HCT116 (cell line): ENCODE data around the gene SPG7. TPM values are rescaled to one million over a fixed set of nuclear protein-coding genes. Genes with fewer than 3 reads are reported as not detected.

ENCODE experiments used
- ATAC-seq: fragments of 200-7000 bp; cut with Tn5 transposase; 2 replicates; pipeline ENCODE4 v1.9.1; 2020; ENCODE audit warnings: mild to moderate bottlenecking, moderate library complexity
- BruUV-seq: library from RNA; stranded (reverse); fragments of 400-500 nt; replicated peaks from 2 replicates; lab custom pipeline; 2021; lab: Mats Ljungman, UMichigan
- CTCF ChIA-PET: fragments of 300-600 bp; sonication (Branson Sonifier 250); formaldehyde crosslinking; loops from one replicate; lab custom pipeline; 2021; ENCODE audit warnings: antibody characterized with exemption; lab: Charles Lee
- POLR2A ChIA-PET: fragments of 300-600, 350-600 bp; sonication (Branson Sonifier 250); formaldehyde crosslinking; loops from one replicate; lab custom pipeline; 2021; ENCODE audit warnings: antibody characterized with exemption; lab: Charles Lee
- RAD21 ChIA-PET, 2 experiments: fragments of 300-600 bp; sonication (Branson Sonifier 250); formaldehyde crosslinking; loops; one replicate each; lab custom pipeline; 2023; ENCODE audit warnings: low total read pairs in 2 of 2; ENCODE audit not compliant: uncharacterized antibody in 2 of 2, unreplicated experiment in 2 of 2, low non-redundant PET in 1 of 2; lab: Charles Lee
- DNase-seq: peaks from one replicate; pipeline ENCODE4 v3.0.0-alpha.2; 2010; ENCODE audit warnings: low read depth, low spot score
- H2AFZ ChIP-seq: fragments of 200-600 bp; shearing (Covaris generic), sonication (generic); 2 replicates; pipeline ENCODE4 v1.6.1; 2017; ENCODE audit warnings: low read depth, mixed run types, mixed read lengths, antibody characterized with exemption, low read length; ENCODE audit not compliant: poor library complexity, severe bottlenecking
- H3K27ac ChIP-seq: 2 replicates; pipeline ENCODE4 v1.5.1; 2012; ENCODE audit warnings: low read depth, low read length
- H3K27me3 ChIP-seq: fragments of 200-600 bp; sonication (generic); 2 replicates; pipeline ENCODE4 v1.6.1; 2016; ENCODE audit warnings: mixed run types, low read length, mixed read lengths; ENCODE audit not compliant: insufficient read depth
- H3K36me3 ChIP-seq, 2 experiments: fragments of 200-500 bp in 1 of 2; fragments of 200-600 bp in 1 of 2; sonication (Bioruptor generic) in 1 of 2; sonication (generic) in 1 of 2; 2 replicates each; pipeline versions ENCODE4 v1.5.1 to v1.6.1; 2014 to 2016; ENCODE audit warnings: low read length in 2 of 2, inconsistent platforms in 1 of 2, mixed read lengths in 1 of 2, mixed run types in 1 of 2; ENCODE audit not compliant: insufficient read depth in 2 of 2, control insufficient read depth in 1 of 2
- H3K4me1 ChIP-seq, 2 experiments: fragments of 200-600 bp in 1 of 2; sonication (generic) in 1 of 2; 2 replicates each; pipeline versions ENCODE4 v1.5.1 to v1.6.1; 2012 to 2017; ENCODE audit warnings: low read length in 2 of 2, inconsistent platforms in 1 of 2, mild to moderate bottlenecking in 1 of 2, mixed read lengths in 1 of 2, mixed run types in 1 of 2, moderate library complexity in 1 of 2; ENCODE audit not compliant: insufficient read depth in 2 of 2, control insufficient read depth in 1 of 2
- H3K4me2 ChIP-seq: fragments of 200-600 bp; sonication (generic); 2 replicates; pipeline ENCODE4 v1.6.1; 2017; ENCODE audit warnings: mixed run types, low read length, mixed read lengths
- H3K4me3 ChIP-seq, 2 experiments: fragments of 200-600 bp in 1 of 2; sonication (generic) in 1 of 2; replicated peaks in 1 of 2; 2 replicates each; pipeline ENCODE4 v1.5.1; 2011 to 2016; ENCODE audit warnings: low read length in 2 of 2, control low read depth in 1 of 2, low read depth in 1 of 2, mild to moderate bottlenecking in 1 of 2, mixed read lengths in 1 of 2, mixed run types in 1 of 2
- H3K79me2 ChIP-seq: fragments of 200-600 bp; sonication (generic); 2 replicates; pipeline ENCODE4 v1.6.1; 2017; ENCODE audit warnings: mild to moderate bottlenecking, mixed run types, low read length, moderate library complexity, mixed read lengths; ENCODE audit not compliant: insufficient read depth
- H3K9ac ChIP-seq: fragments of 200-600 bp; sonication (generic); 2 replicates; pipeline ENCODE4 v1.6.1; 2016; ENCODE audit warnings: low read length, mixed read lengths
- H3K9me2 ChIP-seq: fragments of 200-600 bp; sonication (generic), shearing (Covaris generic); 2 replicates; pipeline ENCODE4 v1.6.1; 2017; ENCODE audit warnings: mixed run types, mild to moderate bottlenecking, moderate library complexity; ENCODE audit not compliant: insufficient read depth
- H3K9me3 ChIP-seq, 2 experiments: fragments of 200-500 bp in 1 of 2; fragments of 200-600 bp in 1 of 2; sonication (Bioruptor generic) in 1 of 2; sonication (generic) in 1 of 2; 2 replicates each; pipeline ENCODE4 v1.6.1; 2014 to 2017; ENCODE audit warnings: low read length in 2 of 2, mixed read lengths in 2 of 2, inconsistent platforms in 1 of 2, low read depth in 1 of 2, mild to moderate bottlenecking in 1 of 2, mixed run types in 1 of 2, moderate library complexity in 1 of 2; ENCODE audit not compliant: control insufficient read depth in 1 of 2, insufficient read depth in 1 of 2
- H4K20me1 ChIP-seq: fragments of 200-600 bp; sonication (generic), shearing (Covaris generic); 2 replicates; pipeline ENCODE4 v1.6.1; 2017; ENCODE audit warnings: mixed run types, mild to moderate bottlenecking, moderate library complexity; ENCODE audit not compliant: insufficient read depth
- EZH2 ChIP-seq: fragments of 200-600 bp; sonication (generic); IDR thresholded peaks from 2 replicates; pipeline ENCODE4 v1.6.1; 2017; ENCODE audit warnings: antibody characterized with exemption, mixed run types
- SRF ChIP-seq: IDR thresholded peaks from 2 replicates; pipeline ENCODE4 v1.6.1; 2012; ENCODE audit warnings: low read depth
- intact Hi-C: fragments of 100-400 bp; cut with micrococcal nuclease; formaldehyde crosslinking; loops from 2 replicates; pipeline ENCODE4 v1.10.0; 2022
- total RNA-seq: library from RNA; stranded (reverse); gene quantifications from one replicate; pipeline ENCODE4 v1.2.1, GENCODE V29; 2021; ENCODE audit not compliant: unreplicated experiment
- TF ChIP-seq, protein P1 (sequence below): IDR thresholded peaks from 2 replicates; pipeline ENCODE4 v1.6.1; 2012; ENCODE audit warnings: low read depth
- TF ChIP-seq, protein P2 (sequence below): IDR thresholded peaks from 2 replicates; pipeline ENCODE4 v1.6.1; 2012
- TF ChIP-seq, protein P3 (sequence below), 3 experiments: fragments of 200-600 bp in 1 of 3; sonication (generic) in 1 of 3; IDR thresholded peaks in 2 of 3; conservative IDR thresholded peaks in 1 of 3; 2 replicates each; pipeline ENCODE4 v1.5.1; 2012 to 2017; ENCODE audit warnings: low read depth in 2 of 3, low read length in 2 of 3, antibody characterized with exemption in 1 of 3, borderline replicate concordance in 1 of 3, control low read depth in 1 of 3, mild to moderate bottlenecking in 1 of 3, mixed read lengths in 1 of 3, mixed run types in 1 of 3, moderate library complexity in 1 of 3; ENCODE audit not compliant: insufficient read depth in 1 of 3

The SPG7 gene
- total RNA-seq, 1 experiment from 2014 or later, result 116 TPM

DNA sequence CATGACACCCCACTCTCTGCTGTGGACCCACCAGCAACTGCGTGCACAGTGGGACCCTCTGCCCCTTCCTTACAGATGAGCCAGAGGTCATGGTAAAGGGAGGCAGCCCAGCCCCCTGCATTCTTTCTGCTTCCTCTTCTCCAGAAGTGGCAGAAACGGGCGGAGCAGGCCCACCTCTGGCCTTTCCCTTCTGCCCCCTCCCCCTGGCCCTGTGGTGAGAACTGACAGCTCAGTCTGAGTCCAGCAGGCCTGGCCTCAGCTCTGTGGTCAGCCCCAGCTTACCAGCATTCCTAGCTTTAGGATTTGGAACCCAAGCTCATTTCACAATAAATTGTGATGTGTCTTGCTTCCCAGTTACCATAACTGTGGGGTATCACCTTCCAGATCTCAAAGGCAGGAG lies 13.1 kb upstream of the SPG7 start:
- Histone ChIP-seq H3K27me3 (no peaks in the 10 kb centered on the region), H3K36me3 (no peaks in the 10 kb centered on the region), H4K20me1 (no peaks in the 10 kb centered on the region), H3K9me2 (no peaks in the 10 kb centered on the region), H3K4me1 (peaks cover 9 to 35% of the 10 kb centered on the region in 2 experiments), H3K27ac (no peak overlapping the region), H3K79me2 (peaks cover 13% of the 10 kb centered on the region; the same call in 1 of the 2 replicates), H3K9ac (no peak overlapping the region; the same call in 1 of the 2 replicates), H3K9me3 (no peaks in the 10 kb centered on the region), H3K4me2 (peak overlapping the region; percentile 9; the same call in 1 of the 2 replicates), H3K4me3 (no peak overlapping the region), H2AFZ (no peak overlapping the region)
- TF ChIP-seq SRF, result no peak
- no peak for TF ChIP-seq EZH2
- TF ChIP-seq, protein P1, sequence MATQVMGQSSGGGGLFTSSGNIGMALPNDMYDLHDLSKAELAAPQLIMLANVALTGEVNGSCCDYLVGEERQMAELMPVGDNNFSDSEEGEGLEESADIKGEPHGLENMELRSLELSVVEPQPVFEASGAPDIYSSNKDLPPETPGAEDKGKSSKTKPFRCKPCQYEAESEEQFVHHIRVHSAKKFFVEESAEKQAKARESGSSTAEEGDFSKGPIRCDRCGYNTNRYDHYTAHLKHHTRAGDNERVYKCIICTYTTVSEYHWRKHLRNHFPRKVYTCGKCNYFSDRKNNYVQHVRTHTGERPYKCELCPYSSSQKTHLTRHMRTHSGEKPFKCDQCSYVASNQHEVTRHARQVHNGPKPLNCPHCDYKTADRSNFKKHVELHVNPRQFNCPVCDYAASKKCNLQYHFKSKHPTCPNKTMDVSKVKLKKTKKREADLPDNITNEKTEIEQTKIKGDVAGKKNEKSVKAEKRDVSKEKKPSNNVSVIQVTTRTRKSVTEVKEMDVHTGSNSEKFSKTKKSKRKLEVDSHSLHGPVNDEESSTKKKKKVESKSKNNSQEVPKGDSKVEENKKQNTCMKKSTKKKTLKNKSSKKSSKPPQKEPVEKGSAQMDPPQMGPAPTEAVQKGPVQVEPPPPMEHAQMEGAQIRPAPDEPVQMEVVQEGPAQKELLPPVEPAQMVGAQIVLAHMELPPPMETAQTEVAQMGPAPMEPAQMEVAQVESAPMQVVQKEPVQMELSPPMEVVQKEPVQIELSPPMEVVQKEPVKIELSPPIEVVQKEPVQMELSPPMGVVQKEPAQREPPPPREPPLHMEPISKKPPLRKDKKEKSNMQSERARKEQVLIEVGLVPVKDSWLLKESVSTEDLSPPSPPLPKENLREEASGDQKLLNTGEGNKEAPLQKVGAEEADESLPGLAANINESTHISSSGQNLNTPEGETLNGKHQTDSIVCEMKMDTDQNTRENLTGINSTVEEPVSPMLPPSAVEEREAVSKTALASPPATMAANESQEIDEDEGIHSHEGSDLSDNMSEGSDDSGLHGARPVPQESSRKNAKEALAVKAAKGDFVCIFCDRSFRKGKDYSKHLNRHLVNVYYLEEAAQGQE, result no peak
- TF ChIP-seq, protein P2, sequence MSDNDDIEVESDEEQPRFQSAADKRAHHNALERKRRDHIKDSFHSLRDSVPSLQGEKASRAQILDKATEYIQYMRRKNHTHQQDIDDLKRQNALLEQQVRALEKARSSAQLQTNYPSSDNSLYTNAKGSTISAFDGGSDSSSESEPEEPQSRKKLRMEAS, result no peak
- TF ChIP-seq, protein P3, sequence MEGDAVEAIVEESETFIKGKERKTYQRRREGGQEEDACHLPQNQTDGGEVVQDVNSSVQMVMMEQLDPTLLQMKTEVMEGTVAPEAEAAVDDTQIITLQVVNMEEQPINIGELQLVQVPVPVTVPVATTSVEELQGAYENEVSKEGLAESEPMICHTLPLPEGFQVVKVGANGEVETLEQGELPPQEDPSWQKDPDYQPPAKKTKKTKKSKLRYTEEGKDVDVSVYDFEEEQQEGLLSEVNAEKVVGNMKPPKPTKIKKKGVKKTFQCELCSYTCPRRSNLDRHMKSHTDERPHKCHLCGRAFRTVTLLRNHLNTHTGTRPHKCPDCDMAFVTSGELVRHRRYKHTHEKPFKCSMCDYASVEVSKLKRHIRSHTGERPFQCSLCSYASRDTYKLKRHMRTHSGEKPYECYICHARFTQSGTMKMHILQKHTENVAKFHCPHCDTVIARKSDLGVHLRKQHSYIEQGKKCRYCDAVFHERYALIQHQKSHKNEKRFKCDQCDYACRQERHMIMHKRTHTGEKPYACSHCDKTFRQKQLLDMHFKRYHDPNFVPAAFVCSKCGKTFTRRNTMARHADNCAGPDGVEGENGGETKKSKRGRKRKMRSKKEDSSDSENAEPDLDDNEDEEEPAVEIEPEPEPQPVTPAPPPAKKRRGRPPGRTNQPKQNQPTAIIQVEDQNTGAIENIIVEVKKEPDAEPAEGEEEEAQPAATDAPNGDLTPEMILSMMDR (IDR thresholded peaks at IDR 0.05 in 2 of 3, conservative IDR thresholded peaks at IDR 0.05 in 1 of 3; ENCODE audit: borderline replicate concordance in 1 of 3, insufficient read depth in 1 of 3, low read depth in 2 of 3, low read length in 2 of 3), result 0 out of 6 replicates have a peak, but pooled peaks of 1 of the 3 experiments have one; percentile 17
- RAD21 ChIA-PET, result no interaction called here
- POLR2A ChIA-PET, result interaction anchor here (1.3 to 1.6 kb wide), 2 partner anchors 11 to 64 kb away, joined by 4 to 5 read pairs; no protein-coding TSS in a partner anchor
- no TSS peak for BruUV-seq
- DNase-seq (no peak), ATAC-seq (no peak)
- CTCF ChIA-PET, result interaction anchor here (0.7 kb wide), 1 partner anchor 248 kb away, joined by 3 read pairs; no protein-coding TSS in a partner anchor
- intact Hi-C loops, result no loop called here
